Liver (tissue), 9 donors: ENCODE data around the gene CHST4. TPM values are rescaled to one million over a fixed set of nuclear protein-coding genes. Genes with fewer than 3 reads are reported as not detected.

Experiments used
- DNase-seq: peaks from one replicate; pipeline ENCODE4 v3.0.0-alpha.2; 2017; ENCODE audit warnings: low spot score
- H3K27ac ChIP-seq, 2 donors: one replicate each; pipeline ENCODE4 v1.7.0; 2013; ENCODE audit warnings: inconsistent platforms in 2 of 2, low read length in 2 of 2, control low read depth in 1 of 2, low read depth in 1 of 2, mild to moderate bottlenecking in 1 of 2
- H3K27me3 ChIP-seq, 4 donors: one replicate each; pipeline versions ENCODE4 v1.6.1 to v1.7.0; 2013; ENCODE audit warnings: low read length in 3 of 4, inconsistent platforms in 1 of 4, mild to moderate bottlenecking in 1 of 4, moderate library complexity in 1 of 4; ENCODE audit not compliant: control insufficient read depth in 4 of 4, insufficient read depth in 4 of 4
- H3K36me3 ChIP-seq, 4 donors: one replicate each; pipeline versions ENCODE4 v1.6.1 to v1.7.0; 2013; ENCODE audit warnings: low read length in 3 of 4, mild to moderate bottlenecking in 3 of 4, low read depth in 1 of 4, moderate library complexity in 1 of 4; ENCODE audit not compliant: control insufficient read depth in 4 of 4, insufficient read depth in 3 of 4
- H3K4me1 ChIP-seq, 4 donors: one replicate each; pipeline versions ENCODE4 v1.6.1 to v1.7.0; 2013; ENCODE audit warnings: low read length in 3 of 4, mild to moderate bottlenecking in 3 of 4, moderate library complexity in 1 of 4; ENCODE audit not compliant: control insufficient read depth in 4 of 4, insufficient read depth in 4 of 4
- H3K4me3 ChIP-seq, 3 donors: one replicate each; pipeline versions ENCODE4 v1.6.1 to v1.7.0; 2013; ENCODE audit warnings: low read length in 3 of 3, control low read depth in 1 of 3, low read depth in 1 of 3, mild to moderate bottlenecking in 1 of 3
- H3K9ac ChIP-seq, 2 donors: one replicate each; pipeline ENCODE4 v1.7.0; 2013; ENCODE audit warnings: low read length in 2 of 2, mild to moderate bottlenecking in 2 of 2, moderate library complexity in 2 of 2, control low read depth in 1 of 2, low read depth in 1 of 2
- H3K9me3 ChIP-seq, 4 donors: one replicate each; pipeline versions ENCODE4 v1.6.1 to v1.7.0; 2013; ENCODE audit warnings: low read length in 3 of 4; ENCODE audit not compliant: control insufficient read depth in 4 of 4
- EGR1 ChIP-seq, 2 donors: IDR thresholded peaks; 2 replicates each; pipeline ENCODE4 v1.6.1; 2016 to 2018; ENCODE audit warnings: antibody characterized with exemption in 2 of 2, low read depth in 2 of 2
- FOXA1 ChIP-seq: IDR thresholded peaks from 2 replicates; pipeline ENCODE4 v1.6.1; 2016; ENCODE audit warnings: antibody characterized with exemption
- NR2F2 ChIP-seq: IDR thresholded peaks from 2 replicates; pipeline ENCODE4 v1.6.1; 2016; ENCODE audit warnings: antibody characterized with exemption
- RAD21 ChIP-seq, 2 donors: IDR thresholded peaks; 2 replicates each; pipeline ENCODE4 v1.6.1; 2016; ENCODE audit warnings: antibody characterized with exemption in 2 of 2, mild to moderate bottlenecking in 2 of 2
- RXRA ChIP-seq, 2 donors: IDR thresholded peaks; 2 replicates each; pipeline ENCODE4 v1.6.1; 2017 to 2018; ENCODE audit warnings: antibody characterized with exemption in 2 of 2, mild to moderate bottlenecking in 1 of 2
- SP1 ChIP-seq: IDR thresholded peaks from 2 replicates; pipeline ENCODE4 v1.6.1; 2018; ENCODE audit warnings: antibody characterized with exemption, mild to moderate bottlenecking
- TAF1 ChIP-seq: conservative IDR thresholded peaks from 2 replicates; pipeline ENCODE4 v1.6.1; 2016; ENCODE audit warnings: antibody characterized with exemption, mild to moderate bottlenecking
- WGBS: extraction: QIAGEN DNeasy Blood & Tissue Kit; methylation state at CpG from one replicate; pipeline ENCODE4 v1.1.7; 2013; 5-methylcytosine and 5-hydroxymethylcytosine counted together
- polyA plus RNA-seq, 2 donors: library from polyadenylated mRNA; stranded (reverse) in 1 of 2; unstranded in 1 of 2; fragments of 200-250 nt in 1 of 2; fragments of >200 nt in 1 of 2; fragmentation: Nextera tagmentation in 1 of 2; extraction: Ambion mirVana in 1 of 2; gene quantifications; one replicate each; pipeline versions ENCODE4 v1.2.1 to v1.2.3, GENCODE V29; 2013 to 2015
- total RNA-seq, 2 donors: library from RNA; depleted of rRNA; stranded (reverse); fragments of >200 nt; gene quantifications; one replicate each; pipeline ENCODE4 v1.2.3, GENCODE V29; 2014
- TF ChIP-seq, protein P1 (sequence below): IDR thresholded peaks from 2 replicates; pipeline ENCODE4 v1.6.1; 2016; ENCODE audit warnings: antibody characterized with exemption
- TF ChIP-seq, protein P2 (sequence below): IDR thresholded peaks from 2 replicates; pipeline ENCODE4 v1.6.1; 2016; ENCODE audit warnings: antibody characterized with exemption, mild to moderate bottlenecking
- TF ChIP-seq, protein P3 (sequence below): IDR thresholded peaks from 2 replicates; pipeline ENCODE4 v1.6.1; 2016; ENCODE audit warnings: antibody characterized with exemption
- TF ChIP-seq, protein P4 (sequence below): fragments of 150-350 bp; IDR thresholded peaks from 2 replicates; pipeline ENCODE4 v1.5.1; 2017; ENCODE audit warnings: improper control_type of control experiment, low read depth, low read length; ENCODE audit not compliant: missing input control
- donor health status: healthy.
- donor health status: healthy.
- donor health status: healthy.
- donor health status: healthy.
- donor health status: healthy.

CHST4 gene
- total RNA-seq (10 to 100 TPM in 1 of 2 donors, under 1 TPM in 1; 0.09 to 14.3 TPM), polyA plus RNA-seq (10 to 100 TPM in 1 of 2 donors, 1 to 10 TPM in 1; 3.8 to 10.5 TPM)

DNA sequence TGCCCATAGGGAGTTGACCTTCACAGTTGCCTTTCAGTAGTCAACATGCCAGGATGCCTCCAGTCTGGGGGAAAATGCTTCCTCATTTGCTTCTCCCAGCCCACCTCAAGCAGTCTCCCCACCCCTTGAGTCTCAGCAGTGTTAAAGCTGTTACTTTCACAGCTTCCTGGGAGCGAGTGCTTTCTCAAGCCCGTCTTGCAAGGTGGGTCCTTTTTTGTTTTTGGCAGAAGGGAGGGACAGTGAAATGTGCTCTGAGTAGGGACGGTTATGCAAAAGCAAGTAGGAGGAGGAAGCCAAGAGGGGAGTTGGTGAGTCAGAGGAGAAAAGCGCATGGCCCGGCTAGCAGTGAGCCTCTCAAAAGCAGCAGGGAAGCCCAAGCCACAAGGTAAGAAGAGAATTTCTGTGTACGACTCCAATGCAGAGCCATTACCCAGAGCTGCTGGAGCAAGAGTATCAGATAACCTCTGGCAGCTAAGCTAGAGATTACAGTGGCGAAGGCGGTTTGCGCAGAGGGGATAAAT lies at the start of gene CHST4:
CHST4 (plus strand) TSS at position 316 of the 521 bp plus-strand sequence. CDS start 10,252 bp downstream, outside the sequence.
- peak within 1 kb of the TSS in 1 of 2 donors; percentile 31 for H3K9ac ChIP-seq
- H3K27ac ChIP-seq: no peak within 1 kb of the TSS
- no peak for TF ChIP-seq FOXA1
- TF ChIP-seq, protein P1, sequence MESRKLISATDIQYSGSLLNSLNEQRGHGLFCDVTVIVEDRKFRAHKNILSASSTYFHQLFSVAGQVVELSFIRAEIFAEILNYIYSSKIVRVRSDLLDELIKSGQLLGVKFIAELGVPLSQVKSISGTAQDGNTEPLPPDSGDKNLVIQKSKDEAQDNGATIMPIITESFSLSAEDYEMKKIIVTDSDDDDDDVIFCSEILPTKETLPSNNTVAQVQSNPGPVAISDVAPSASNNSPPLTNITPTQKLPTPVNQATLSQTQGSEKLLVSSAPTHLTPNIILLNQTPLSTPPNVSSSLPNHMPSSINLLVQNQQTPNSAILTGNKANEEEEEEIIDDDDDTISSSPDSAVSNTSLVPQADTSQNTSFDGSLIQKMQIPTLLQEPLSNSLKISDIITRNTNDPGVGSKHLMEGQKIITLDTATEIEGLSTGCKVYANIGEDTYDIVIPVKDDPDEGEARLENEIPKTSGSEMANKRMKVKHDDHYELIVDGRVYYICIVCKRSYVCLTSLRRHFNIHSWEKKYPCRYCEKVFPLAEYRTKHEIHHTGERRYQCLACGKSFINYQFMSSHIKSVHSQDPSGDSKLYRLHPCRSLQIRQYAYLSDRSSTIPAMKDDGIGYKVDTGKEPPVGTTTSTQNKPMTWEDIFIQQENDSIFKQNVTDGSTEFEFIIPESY: no peak
- TF ChIP-seq SP1: no peak
- TF ChIP-seq, protein P2, sequence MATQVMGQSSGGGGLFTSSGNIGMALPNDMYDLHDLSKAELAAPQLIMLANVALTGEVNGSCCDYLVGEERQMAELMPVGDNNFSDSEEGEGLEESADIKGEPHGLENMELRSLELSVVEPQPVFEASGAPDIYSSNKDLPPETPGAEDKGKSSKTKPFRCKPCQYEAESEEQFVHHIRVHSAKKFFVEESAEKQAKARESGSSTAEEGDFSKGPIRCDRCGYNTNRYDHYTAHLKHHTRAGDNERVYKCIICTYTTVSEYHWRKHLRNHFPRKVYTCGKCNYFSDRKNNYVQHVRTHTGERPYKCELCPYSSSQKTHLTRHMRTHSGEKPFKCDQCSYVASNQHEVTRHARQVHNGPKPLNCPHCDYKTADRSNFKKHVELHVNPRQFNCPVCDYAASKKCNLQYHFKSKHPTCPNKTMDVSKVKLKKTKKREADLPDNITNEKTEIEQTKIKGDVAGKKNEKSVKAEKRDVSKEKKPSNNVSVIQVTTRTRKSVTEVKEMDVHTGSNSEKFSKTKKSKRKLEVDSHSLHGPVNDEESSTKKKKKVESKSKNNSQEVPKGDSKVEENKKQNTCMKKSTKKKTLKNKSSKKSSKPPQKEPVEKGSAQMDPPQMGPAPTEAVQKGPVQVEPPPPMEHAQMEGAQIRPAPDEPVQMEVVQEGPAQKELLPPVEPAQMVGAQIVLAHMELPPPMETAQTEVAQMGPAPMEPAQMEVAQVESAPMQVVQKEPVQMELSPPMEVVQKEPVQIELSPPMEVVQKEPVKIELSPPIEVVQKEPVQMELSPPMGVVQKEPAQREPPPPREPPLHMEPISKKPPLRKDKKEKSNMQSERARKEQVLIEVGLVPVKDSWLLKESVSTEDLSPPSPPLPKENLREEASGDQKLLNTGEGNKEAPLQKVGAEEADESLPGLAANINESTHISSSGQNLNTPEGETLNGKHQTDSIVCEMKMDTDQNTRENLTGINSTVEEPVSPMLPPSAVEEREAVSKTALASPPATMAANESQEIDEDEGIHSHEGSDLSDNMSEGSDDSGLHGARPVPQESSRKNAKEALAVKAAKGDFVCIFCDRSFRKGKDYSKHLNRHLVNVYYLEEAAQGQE: no peak
- no peak for TF ChIP-seq TAF1
- no peak within 1 kb of the TSS for H3K4me3 ChIP-seq
- peaks cover 0 to 2% (median 0%) of the 10 kb centered on the region in 4 donors for H3K27me3 ChIP-seq
- H3K36me3 ChIP-seq: no peaks in the 10 kb centered on the region
- DNase-seq: no peak
- WGBS: 47% methylated on average over 9 of the region's 9 CpGs
- no peaks in the 10 kb centered on the region for H3K4me1 ChIP-seq
- H3K9me3 ChIP-seq: no peaks in the 10 kb centered on the region

DNA sequence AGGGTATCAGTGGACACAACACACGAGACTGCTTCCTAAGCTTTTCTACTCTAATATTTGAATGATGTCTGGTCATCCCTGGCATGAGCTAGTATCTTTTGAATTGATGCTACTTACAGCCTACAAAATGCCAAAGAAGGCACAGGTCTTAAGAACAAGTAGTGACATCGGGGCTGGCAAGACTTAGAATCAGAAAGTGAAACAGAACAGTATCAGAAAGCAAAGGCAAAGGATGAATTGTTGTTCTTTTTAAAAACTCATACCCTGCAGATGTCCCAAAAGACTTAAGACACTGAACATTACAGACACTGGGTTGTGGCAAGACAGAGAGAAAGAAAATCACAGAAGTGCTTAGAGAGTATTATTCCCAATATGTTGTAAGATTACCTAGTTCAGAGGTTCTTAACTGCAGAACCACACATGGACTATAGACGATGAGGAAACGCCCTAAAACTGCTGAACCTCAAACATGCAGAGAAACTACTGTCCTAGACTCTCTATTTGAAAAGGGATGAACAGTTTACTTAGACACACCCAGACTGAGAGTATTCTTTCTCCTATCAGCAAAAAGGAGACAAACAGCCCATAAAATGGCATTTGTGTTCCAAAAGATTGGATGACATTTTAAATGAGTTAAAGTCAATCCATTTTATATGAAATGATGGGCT lies 49.6 kb upstream of the CHST4 start:
- H3K4me1 ChIP-seq: no peaks in the 10 kb centered on the region
- 95% methylated on average over 4 of the region's 4 CpGs for WGBS
- H3K4me3 ChIP-seq: no peak overlapping the region
- no peaks in the 10 kb centered on the region for H3K9me3 ChIP-seq
- no peak overlapping the region for H3K9ac ChIP-seq
- peaks cover 0 to 45% (median 28%) of the 10 kb centered on the region in 4 donors for H3K36me3 ChIP-seq
- H3K27ac ChIP-seq: no peak overlapping the region
- DNase-seq: no peak
- H3K27me3 ChIP-seq: no peaks in the 10 kb centered on the region
- TF ChIP-seq RXRA (IDR thresholded peaks at IDR 0.05): no peak
- TF ChIP-seq EGR1 (IDR thresholded peaks at IDR 0.05; ENCODE audit: low read depth in 2 of 2): no peak

DNA sequence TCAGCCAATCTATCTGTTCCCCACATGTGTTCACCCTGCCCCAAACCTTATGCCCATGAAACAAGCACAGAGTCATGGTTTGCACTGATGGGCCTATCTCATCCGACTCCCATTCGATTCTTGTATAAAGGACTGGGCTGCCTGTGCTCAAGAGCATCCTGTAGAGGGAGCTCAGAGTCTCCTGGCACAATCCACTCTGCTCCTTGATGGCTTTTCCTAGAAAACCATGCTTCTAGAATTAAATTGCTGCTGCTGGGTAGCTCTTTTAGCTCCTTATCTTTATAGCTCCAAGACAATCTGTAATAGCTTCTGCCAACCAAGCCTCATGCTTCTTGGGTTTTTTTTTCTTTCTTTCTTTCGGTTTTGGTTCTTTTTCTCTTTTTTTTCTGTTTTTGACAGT lies 46.8 kb upstream of the CHST4 start:
- no peak overlapping the region for H3K4me3 ChIP-seq
- H3K9ac ChIP-seq: no peak overlapping the region
- WGBS: 71% methylated on average over 3 of the region's 3 CpGs
- no peak overlapping the region for H3K27ac ChIP-seq
- H3K36me3 ChIP-seq: peaks cover 0 to 38% (median 28%) of the 10 kb centered on the region in 4 donors
- peaks cover 2 to 22% (median 16%) of the 10 kb centered on the region in 4 donors for H3K4me1 ChIP-seq
- no peaks in the 10 kb centered on the region for H3K9me3 ChIP-seq
- no peak for DNase-seq
- TF ChIP-seq, protein P3, sequence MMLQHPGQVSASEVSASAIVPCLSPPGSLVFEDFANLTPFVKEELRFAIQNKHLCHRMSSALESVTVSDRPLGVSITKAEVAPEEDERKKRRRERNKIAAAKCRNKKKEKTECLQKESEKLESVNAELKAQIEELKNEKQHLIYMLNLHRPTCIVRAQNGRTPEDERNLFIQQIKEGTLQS: no peak
- peak; percentile 70 to 73 for TF ChIP-seq RAD21 (IDR thresholded peaks at IDR 0.05)
- TF ChIP-seq, protein P1: no peak
- TF ChIP-seq RXRA (IDR thresholded peaks at IDR 0.05): no peak
- TF ChIP-seq, protein P4, sequence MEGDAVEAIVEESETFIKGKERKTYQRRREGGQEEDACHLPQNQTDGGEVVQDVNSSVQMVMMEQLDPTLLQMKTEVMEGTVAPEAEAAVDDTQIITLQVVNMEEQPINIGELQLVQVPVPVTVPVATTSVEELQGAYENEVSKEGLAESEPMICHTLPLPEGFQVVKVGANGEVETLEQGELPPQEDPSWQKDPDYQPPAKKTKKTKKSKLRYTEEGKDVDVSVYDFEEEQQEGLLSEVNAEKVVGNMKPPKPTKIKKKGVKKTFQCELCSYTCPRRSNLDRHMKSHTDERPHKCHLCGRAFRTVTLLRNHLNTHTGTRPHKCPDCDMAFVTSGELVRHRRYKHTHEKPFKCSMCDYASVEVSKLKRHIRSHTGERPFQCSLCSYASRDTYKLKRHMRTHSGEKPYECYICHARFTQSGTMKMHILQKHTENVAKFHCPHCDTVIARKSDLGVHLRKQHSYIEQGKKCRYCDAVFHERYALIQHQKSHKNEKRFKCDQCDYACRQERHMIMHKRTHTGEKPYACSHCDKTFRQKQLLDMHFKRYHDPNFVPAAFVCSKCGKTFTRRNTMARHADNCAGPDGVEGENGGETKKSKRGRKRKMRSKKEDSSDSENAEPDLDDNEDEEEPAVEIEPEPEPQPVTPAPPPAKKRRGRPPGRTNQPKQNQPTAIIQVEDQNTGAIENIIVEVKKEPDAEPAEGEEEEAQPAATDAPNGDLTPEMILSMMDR: peak; percentile 41
- TF ChIP-seq SP1: no peak
- no peak for TF ChIP-seq EGR1 (IDR thresholded peaks at IDR 0.05; ENCODE audit: low read depth in 2 of 2)
- no peak for TF ChIP-seq NR2F2
- H3K27me3 ChIP-seq: no peaks in the 10 kb centered on the region
